Activated CD8-positive, alpha-beta memory T cell treated with anti-CD3 and anti-CD28 coated beads, Interleukin-2, amount 10 ng/mL, durations not matched to agents 7 days and 5 days (primary cell): ENCODE results near the gene HEATR5A. TPM values are rescaled to one million over a fixed set of nuclear protein-coding genes. Genes with fewer than 3 reads are reported as not detected.
"Not testable (repeated sequence)": the region's sequence is repeated elsewhere in the genome, so short reads cannot be mapped to it uniquely, and the experiment has no call there.

Source experiments
- ATAC-seq: fragments of 150-1000 bp; cut with Tn5 transposase; one replicate; pipeline ENCODE4 v1.10.0; 2021; ENCODE audit warnings: moderate library complexity
- CTCF ChIA-PET: fragments of 350-600 bp; sonication (Branson Sonifier 250); formaldehyde crosslinking; loops from one replicate; lab custom pipeline; 2021; ENCODE audit warnings: antibody characterized with exemption; lab: Charles Lee
- DNase-seq: peaks from one replicate; pipeline ENCODE4 v3.0.0-alpha.2; 2020
- H3K27ac Mint-ChIP-seq: one replicate; pipeline ENCODE4 v1.8.0; 2021; ENCODE audit warnings: mild to moderate bottlenecking, mixed read lengths
- H3K27me3 Mint-ChIP-seq: one replicate; pipeline ENCODE4 v1.8.0; 2021; ENCODE audit warnings: mixed read lengths
- H3K36me3 Mint-ChIP-seq: one replicate; pipeline ENCODE4 v1.8.0; 2021; ENCODE audit warnings: mild to moderate bottlenecking, mixed read lengths
- H3K4me1 Mint-ChIP-seq: one replicate; pipeline ENCODE4 v1.8.0; 2021; ENCODE audit warnings: mixed read lengths
- H3K4me3 Mint-ChIP-seq: one replicate; pipeline ENCODE4 v1.8.0; 2021; ENCODE audit warnings: mild to moderate bottlenecking, moderate library complexity, mixed read lengths
- H3K9me3 Mint-ChIP-seq: one replicate; pipeline ENCODE4 v1.8.0; 2022; ENCODE audit warnings: low read depth, mixed read lengths
- total RNA-seq, 2 experiments: library from RNA; stranded (reverse); gene quantifications; one replicate each; pipeline ENCODE4 v1.2.3, GENCODE V29; 2021

Gene HEATR5A
- total RNA-seq, 2 experiments from 2014 or later, result 8.4 to 18.7 TPM

GRCh38 chr14:31323419-31323818 lies 96.9 kb downstream of the HEATR5A start:
- H3K4me3 Mint-ChIP-seq, result no peak overlapping the region
- no peaks in the 10 kb centered on the region for H3K4me1 Mint-ChIP-seq
- CTCF ChIA-PET, result interaction anchor here (1.3 kb wide), 1 partner anchor 116 kb away, joined by 3 read pairs; the partner anchor contains the start of gene HECTD1
- H3K36me3 Mint-ChIP-seq, result peaks cover 2% of the 10 kb centered on the region
- H3K27me3 Mint-ChIP-seq, result no peaks in the 10 kb centered on the region
- H3K27ac Mint-ChIP-seq, result no peak overlapping the region
- no peak for ATAC-seq
- no peaks in the 10 kb centered on the region for H3K9me3 Mint-ChIP-seq
- DNase-seq, result no peak

DNA sequence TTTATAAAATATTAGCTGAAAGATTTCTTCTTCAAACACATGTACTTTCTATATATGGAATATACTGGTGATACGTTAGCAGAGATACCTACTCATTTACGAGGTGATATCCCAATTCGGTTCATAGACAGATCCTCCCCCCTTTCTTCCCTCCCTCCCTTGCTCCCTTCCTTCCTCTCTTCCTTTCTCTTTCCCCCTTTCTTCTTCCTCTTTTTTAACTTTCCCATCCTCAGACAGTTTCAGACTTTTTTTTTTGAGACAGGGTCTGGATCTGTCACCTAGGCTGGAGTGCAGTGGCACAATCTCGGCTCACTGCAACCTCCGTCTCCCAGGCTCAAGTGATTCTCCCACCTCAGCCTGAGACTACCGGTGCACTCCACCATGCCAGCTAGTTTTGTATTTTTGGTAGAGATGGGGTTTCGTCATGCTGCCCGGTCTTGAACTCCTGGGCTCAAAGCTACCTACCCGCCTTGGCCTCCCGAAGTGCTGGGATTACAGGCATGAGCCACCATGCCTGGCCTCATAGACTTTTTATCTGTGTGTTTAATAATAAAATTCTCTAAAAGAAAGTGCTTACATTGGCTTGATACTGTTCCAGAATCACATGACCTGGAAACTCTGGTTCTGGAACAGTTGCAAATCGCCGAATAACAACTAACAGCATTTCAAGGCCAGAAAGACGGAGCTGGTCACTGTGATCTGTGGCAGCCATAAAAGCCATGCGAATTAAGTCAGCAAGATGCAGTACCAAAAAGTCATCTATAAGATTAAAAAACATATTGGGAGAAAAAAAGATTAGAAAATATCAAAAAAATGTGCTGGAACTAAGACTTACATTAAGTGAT lies 99.2 kb downstream of the HEATR5A start:
- Mint-ChIP-seq H3K27ac (no peak overlapping the region), H3K4me3 (no peak overlapping the region), H3K36me3 (no peaks in the 10 kb centered on the region), H3K4me1 (no peaks in the 10 kb centered on the region), H3K9me3 (no peaks in the 10 kb centered on the region), H3K27me3 (no peaks in the 10 kb centered on the region)
- CTCF ChIA-PET, result no interaction called here
- ATAC-seq, result no peak
- no peak for DNase-seq

- DNase-seq, result no peak
- CTCF ChIA-PET, result no interaction called here
- no peak overlapping the region for H3K4me3 Mint-ChIP-seq
- H3K9me3 Mint-ChIP-seq, result no peaks in the 10 kb centered on the region
- no peaks in the 10 kb centered on the region for H3K4me1 Mint-ChIP-seq
- no peaks in the 10 kb centered on the region for H3K27me3 Mint-ChIP-seq
- no peaks in the 10 kb centered on the region for H3K36me3 Mint-ChIP-seq
- H3K27ac Mint-ChIP-seq, result no peak overlapping the region
- no peak for ATAC-seq
Observed at GRCh38 chr14:31320216-31320615, 100.1 kb downstream of the HEATR5A start.

DNA sequence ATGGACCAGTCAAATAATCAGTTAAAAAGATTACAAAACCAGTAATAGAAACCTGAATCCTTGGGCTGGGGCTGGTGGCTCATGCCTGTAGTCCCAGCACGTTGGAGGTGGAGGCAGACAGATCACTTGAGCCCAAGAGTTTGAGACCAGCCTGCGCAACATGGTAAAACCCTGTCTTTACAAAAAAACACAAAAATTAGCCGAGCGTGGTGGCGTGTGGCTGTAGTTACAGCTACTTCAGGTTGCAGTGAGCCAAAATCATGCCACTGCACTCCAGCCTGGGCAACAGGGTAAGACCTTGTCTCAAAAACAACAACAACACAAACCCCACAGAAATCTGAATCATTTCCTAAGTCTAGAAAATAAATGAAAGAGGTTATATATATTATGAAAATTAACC lies 100.6 kb downstream of the HEATR5A start:
- H3K36me3 Mint-ChIP-seq, result no peaks in the 10 kb centered on the region
- no peak for DNase-seq
- no peaks in the 10 kb centered on the region for H3K4me1 Mint-ChIP-seq
- H3K4me3 Mint-ChIP-seq, result no peak overlapping the region
- no peaks in the 10 kb centered on the region for H3K9me3 Mint-ChIP-seq
- CTCF ChIA-PET, result no interaction called here
- no peaks in the 10 kb centered on the region for H3K27me3 Mint-ChIP-seq
- H3K27ac Mint-ChIP-seq, result no peak overlapping the region
- no peak for ATAC-seq

- ATAC-seq, result no peak
- Mint-ChIP-seq H3K4me1 (no peaks in the 10 kb centered on the region), H3K27me3 (no peaks in the 10 kb centered on the region), H3K9me3 (no peaks in the 10 kb centered on the region), H3K4me3 (no peak overlapping the region), H3K27ac (no peak overlapping the region), H3K36me3 (peaks cover 5% of the 10 kb centered on the region)
- DNase-seq, result no peak
- CTCF ChIA-PET, result no interaction called here
Observed at GRCh38 chr14:31312934-31313333, 107.4 kb downstream of the HEATR5A start.

DNA sequence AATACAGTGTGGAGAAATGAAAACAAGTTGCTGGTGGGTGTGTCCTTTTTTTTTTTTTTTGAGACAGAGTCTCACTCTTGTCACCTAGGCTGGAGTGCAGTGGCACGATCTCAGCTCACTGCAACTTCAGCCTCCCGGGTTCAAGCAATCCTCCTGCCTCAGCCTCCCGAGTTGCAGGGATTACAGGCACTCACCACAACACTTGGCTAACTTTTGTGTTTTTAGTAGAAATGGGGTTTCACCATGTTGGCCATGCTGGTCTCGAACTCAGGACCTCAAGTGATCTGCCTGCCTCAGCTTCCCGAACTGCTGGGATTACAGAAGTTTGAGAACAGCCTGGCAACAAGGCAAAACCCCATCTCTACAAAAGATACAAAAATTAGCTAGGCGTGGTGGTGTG lies 108.0 kb downstream of the HEATR5A start:
- DNase-seq, H3K27me3 Mint-ChIP-seq, ATAC-seq, CTCF ChIA-PET, H3K4me1 Mint-ChIP-seq, H3K4me3 Mint-ChIP-seq, H3K9me3 Mint-ChIP-seq, H3K36me3 Mint-ChIP-seq, H3K27ac Mint-ChIP-seq: not testable (repeated sequence)

DNA sequence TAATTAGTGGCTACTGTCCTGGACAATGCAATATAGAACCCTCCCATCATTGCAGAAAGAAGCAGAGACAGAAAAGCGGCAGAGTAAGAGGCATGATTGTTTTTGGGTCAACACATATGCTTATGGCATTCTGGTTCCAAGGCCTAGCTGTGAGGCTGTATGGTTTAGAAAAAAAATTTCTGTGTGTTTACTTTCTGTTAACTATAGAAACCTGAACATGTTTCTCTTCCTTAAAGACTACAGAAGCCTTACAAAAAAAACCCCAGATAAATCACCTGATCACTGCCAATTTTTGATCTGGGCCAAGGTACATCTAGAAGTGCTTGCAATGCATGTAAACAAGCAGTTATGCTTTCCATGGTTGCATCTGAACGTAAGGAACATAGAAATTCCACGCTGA lies 112.7 kb downstream of the HEATR5A start:
- no peaks in the 10 kb centered on the region for H3K27me3 Mint-ChIP-seq
- H3K4me1 Mint-ChIP-seq, result no peaks in the 10 kb centered on the region
- CTCF ChIA-PET, result no interaction called here
- H3K9me3 Mint-ChIP-seq, result no peaks in the 10 kb centered on the region
- no peak overlapping the region for H3K27ac Mint-ChIP-seq
- ATAC-seq, result no peak
- peaks cover 9% of the 10 kb centered on the region for H3K36me3 Mint-ChIP-seq
- no peak overlapping the region for H3K4me3 Mint-ChIP-seq
- DNase-seq, result no peak

DNA sequence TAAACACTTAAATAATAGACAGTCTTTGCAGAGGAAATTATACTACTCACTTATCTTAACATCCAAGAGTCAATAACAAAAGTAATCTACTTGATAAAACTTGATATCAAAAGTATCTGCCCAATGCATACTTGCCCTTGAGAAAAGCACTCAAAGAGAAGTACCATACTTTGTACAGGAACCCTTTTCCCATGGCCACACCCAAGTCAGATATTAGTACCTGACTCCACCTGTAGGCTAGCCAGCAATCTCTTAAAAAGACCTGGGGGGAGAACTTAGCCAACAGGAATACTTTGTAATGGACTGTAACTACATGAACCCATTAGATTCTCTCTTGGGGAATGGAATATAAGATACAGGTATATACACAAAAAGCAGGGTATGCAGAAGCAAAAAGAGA lies 113.2 kb downstream of the HEATR5A start:
- H3K4me1 Mint-ChIP-seq, result no peaks in the 10 kb centered on the region
- peaks cover 8% of the 10 kb centered on the region for H3K36me3 Mint-ChIP-seq
- DNase-seq, result no peak
- H3K9me3 Mint-ChIP-seq, result no peaks in the 10 kb centered on the region
- H3K4me3 Mint-ChIP-seq, result no peak overlapping the region
- CTCF ChIA-PET, result no interaction called here
- no peaks in the 10 kb centered on the region for H3K27me3 Mint-ChIP-seq
- H3K27ac Mint-ChIP-seq, result no peak overlapping the region
- no peak for ATAC-seq

DNA sequence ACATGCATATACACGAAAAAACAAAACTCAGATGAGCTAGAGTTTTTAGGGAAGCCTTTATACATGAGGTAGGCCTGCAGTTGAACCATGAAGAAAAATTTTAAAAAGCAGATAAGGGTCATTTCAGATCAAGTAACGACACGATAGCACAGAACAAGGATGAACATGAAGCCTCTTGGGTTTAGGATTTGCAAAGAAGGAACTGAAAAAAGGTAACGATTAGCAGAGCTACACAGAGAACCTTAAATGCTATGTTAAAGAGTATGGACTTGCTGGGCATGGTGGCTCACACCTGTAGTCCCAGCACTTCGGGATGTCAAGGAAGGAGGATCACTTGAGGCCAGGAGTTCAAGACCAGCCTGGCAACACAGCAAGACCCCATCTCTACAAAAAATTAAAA lies 116.7 kb downstream of the HEATR5A start:
- no peak overlapping the region for H3K27ac Mint-ChIP-seq
- no peaks in the 10 kb centered on the region for H3K27me3 Mint-ChIP-seq
- DNase-seq, result no peak
- no peaks in the 10 kb centered on the region for H3K9me3 Mint-ChIP-seq
- no peaks in the 10 kb centered on the region for H3K4me1 Mint-ChIP-seq
- H3K4me3 Mint-ChIP-seq, result no peak overlapping the region
- CTCF ChIA-PET, result no interaction called here
- no peak for ATAC-seq
- peaks cover 5% of the 10 kb centered on the region for H3K36me3 Mint-ChIP-seq

- CTCF ChIA-PET, result interaction anchor here (1.2 kb wide), 1 partner anchor 10 kb away, joined by 3 read pairs; no protein-coding TSS in a partner anchor
- Mint-ChIP-seq H3K9me3 (no peaks in the 10 kb centered on the region), H3K4me1 (no peaks in the 10 kb centered on the region), H3K36me3 (peaks cover 4% of the 10 kb centered on the region), H3K27me3 (no peaks in the 10 kb centered on the region), H3K4me3 (no peak overlapping the region), H3K27ac (no peak overlapping the region)
- ATAC-seq (no peak), DNase-seq (no peak)
Observed at GRCh38 chr14:31300883-31301282, 119.5 kb downstream of the HEATR5A start.

- Mint-ChIP-seq H3K36me3 (peaks cover 4% of the 10 kb centered on the region), H3K4me3 (no peak overlapping the region), H3K4me1 (no peaks in the 10 kb centered on the region), H3K27ac (no peak overlapping the region), H3K27me3 (no peaks in the 10 kb centered on the region), H3K9me3 (no peaks in the 10 kb centered on the region)
- no peak for ATAC-seq
- no peak for DNase-seq
- CTCF ChIA-PET, result interaction anchor here (0.6 to 1.2 kb wide), 2 partner anchors 10 to 93 kb away, joined by 3 read pairs; partner anchors contain the start of gene HECTD1
Observed at GRCh38 chr14:31300296-31300695, 120.1 kb downstream of the HEATR5A start.

GRCh38 chr14:31297701-31298344 lies 122.5 kb downstream of the HEATR5A start:
- H3K4me3 Mint-ChIP-seq, result no peak overlapping the region
- H3K36me3 Mint-ChIP-seq, result peaks cover 4% of the 10 kb centered on the region
- H3K9me3 Mint-ChIP-seq, result no peaks in the 10 kb centered on the region
- no peaks in the 10 kb centered on the region for H3K27me3 Mint-ChIP-seq
- no peak overlapping the region for H3K27ac Mint-ChIP-seq
- no peaks in the 10 kb centered on the region for H3K4me1 Mint-ChIP-seq
- ATAC-seq, result no peak
- no peak for DNase-seq
- CTCF ChIA-PET, result no interaction called here

GRCh38 chr14:31297112-31297511 lies 123.2 kb downstream of the HEATR5A start:
- no peak for DNase-seq
- H3K36me3 Mint-ChIP-seq, result peaks cover 3% of the 10 kb centered on the region
- H3K9me3 Mint-ChIP-seq, result no peaks in the 10 kb centered on the region
- CTCF ChIA-PET, result no interaction called here
- no peak overlapping the region for H3K4me3 Mint-ChIP-seq
- no peak for ATAC-seq
- H3K4me1 Mint-ChIP-seq, result no peaks in the 10 kb centered on the region
- H3K27me3 Mint-ChIP-seq, result no peaks in the 10 kb centered on the region
- H3K27ac Mint-ChIP-seq, result no peak overlapping the region
